ENCODE results near the gene FBXL19.

The FBXL19 gene, protein sequence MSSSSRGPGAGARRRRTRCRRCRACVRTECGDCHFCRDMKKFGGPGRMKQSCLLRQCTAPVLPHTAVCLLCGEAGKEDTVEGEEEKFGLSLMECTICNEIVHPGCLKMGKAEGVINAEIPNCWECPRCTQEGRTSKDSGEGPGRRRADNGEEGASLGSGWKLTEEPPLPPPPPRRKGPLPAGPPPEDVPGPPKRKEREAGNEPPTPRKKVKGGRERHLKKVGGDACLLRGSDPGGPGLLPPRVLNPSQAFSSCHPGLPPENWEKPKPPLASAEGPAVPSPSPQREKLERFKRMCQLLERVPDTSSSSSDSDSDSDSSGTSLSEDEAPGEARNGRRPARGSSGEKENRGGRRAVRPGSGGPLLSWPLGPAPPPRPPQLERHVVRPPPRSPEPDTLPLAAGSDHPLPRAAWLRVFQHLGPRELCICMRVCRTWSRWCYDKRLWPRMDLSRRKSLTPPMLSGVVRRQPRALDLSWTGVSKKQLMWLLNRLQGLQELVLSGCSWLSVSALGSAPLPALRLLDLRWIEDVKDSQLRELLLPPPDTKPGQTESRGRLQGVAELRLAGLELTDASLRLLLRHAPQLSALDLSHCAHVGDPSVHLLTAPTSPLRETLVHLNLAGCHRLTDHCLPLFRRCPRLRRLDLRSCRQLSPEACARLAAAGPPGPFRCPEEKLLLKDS

DNA sequence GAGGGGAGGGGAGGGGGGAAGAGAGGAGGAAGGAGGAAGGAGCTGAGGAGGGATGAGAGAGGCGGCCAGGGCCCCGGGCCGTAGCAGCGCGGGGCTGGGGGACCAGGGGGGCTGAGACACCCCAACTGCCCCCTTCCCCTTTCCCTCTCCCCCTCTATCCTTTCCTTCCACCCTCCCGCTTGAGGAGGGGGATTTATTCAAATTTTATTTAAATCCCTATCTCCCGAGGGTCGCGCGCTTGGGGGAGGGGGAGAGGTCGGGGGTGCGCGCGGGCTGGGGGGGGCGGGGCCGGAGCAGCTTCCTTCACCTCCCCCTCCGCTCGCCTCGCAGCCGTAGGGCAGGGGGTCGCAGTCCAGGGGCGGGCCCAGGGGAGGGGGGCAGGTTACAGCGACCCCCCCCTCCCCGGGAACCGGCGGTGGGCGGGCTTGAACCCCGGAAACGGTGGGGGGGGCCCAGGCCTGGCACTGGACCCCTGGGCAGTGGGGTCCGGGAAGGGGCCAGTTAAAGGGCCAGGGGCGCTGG, at the start of gene FBXL19:
Gene FBXL19 (plus strand): TSS at position 19 of the 522 bp plus-strand sequence. CDS start 2,183 bp downstream, outside the sequence.
- Mint-ChIP-seq H3K27ac (peak within 1 kb of the TSS; percentile 100), H3K36me3 (ENCODE audit: low read depth) (peaks cover 7% of the 10 kb centered on the region), H3K4me3 (peak within 1 kb of the TSS; percentile 96), H3K4me1 (peaks cover 37% of the 10 kb centered on the region), H3K9me3 (no peaks in the 10 kb centered on the region), H3K27me3 (ENCODE audit: low read depth, poor library complexity) (peaks cover 3% of the 10 kb centered on the region)
- peak; percentile 75 for DNase-seq
- TF ChIP-seq CTCF (IDR thresholded peaks at IDR 0.05): no peak

DNA sequence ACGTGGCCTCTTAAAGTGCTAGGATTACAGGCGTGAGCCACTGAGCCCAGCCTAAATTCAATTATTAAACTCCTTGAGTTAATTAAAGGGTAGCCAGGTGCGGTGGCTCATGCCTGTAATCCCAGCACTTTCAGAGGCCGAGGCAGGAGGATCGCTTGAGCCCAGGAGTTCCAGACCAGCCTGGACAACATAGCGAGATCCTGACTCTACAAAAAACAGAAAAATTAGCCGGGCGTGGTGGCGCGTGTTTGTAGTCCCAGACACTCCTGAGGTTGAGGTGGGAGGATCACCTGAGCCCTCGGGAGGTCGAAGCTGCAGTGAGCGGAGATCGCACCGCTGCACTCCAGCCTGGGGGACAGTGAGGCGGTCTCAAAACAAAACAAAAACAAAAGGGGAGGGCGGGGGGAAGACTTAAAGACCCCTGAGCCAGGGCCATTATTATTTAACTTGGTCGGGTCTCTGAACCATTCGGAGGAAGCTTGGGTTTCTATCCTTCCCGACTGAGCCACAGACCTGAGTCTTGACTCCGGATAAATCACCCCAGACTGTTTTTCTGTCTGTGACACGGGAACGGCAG, 49.0 kb upstream of the FBXL19 start:
- Mint-ChIP-seq H3K27ac (peak overlapping the region; percentile 93), H3K27me3 (ENCODE audit: low read depth, poor library complexity) (no peaks in the 10 kb centered on the region), H3K4me1 (peaks cover 28% of the 10 kb centered on the region), H3K36me3 (ENCODE audit: low read depth) (peaks cover 35% of the 10 kb centered on the region), H3K9me3 (no peaks in the 10 kb centered on the region), H3K4me3 (peak overlapping the region; percentile 97)
- no peak for DNase-seq
- no peak for TF ChIP-seq CTCF (IDR thresholded peaks at IDR 0.05)

GRCh38 chr16:30874821-30875717, 48.3 kb upstream of the FBXL19 start:
- Mint-ChIP-seq H3K4me1 (peaks cover 28% of the 10 kb centered on the region), H3K27ac (peak overlapping the region; percentile 97), H3K27me3 (ENCODE audit: low read depth, poor library complexity) (no peaks in the 10 kb centered on the region), H3K4me3 (peak overlapping the region; percentile 97), H3K36me3 (ENCODE audit: low read depth) (peaks cover 30% of the 10 kb centered on the region), H3K9me3 (no peaks in the 10 kb centered on the region)
- peak; percentile 90 for DNase-seq
- no peak for TF ChIP-seq CTCF (IDR thresholded peaks at IDR 0.05)

DNA sequence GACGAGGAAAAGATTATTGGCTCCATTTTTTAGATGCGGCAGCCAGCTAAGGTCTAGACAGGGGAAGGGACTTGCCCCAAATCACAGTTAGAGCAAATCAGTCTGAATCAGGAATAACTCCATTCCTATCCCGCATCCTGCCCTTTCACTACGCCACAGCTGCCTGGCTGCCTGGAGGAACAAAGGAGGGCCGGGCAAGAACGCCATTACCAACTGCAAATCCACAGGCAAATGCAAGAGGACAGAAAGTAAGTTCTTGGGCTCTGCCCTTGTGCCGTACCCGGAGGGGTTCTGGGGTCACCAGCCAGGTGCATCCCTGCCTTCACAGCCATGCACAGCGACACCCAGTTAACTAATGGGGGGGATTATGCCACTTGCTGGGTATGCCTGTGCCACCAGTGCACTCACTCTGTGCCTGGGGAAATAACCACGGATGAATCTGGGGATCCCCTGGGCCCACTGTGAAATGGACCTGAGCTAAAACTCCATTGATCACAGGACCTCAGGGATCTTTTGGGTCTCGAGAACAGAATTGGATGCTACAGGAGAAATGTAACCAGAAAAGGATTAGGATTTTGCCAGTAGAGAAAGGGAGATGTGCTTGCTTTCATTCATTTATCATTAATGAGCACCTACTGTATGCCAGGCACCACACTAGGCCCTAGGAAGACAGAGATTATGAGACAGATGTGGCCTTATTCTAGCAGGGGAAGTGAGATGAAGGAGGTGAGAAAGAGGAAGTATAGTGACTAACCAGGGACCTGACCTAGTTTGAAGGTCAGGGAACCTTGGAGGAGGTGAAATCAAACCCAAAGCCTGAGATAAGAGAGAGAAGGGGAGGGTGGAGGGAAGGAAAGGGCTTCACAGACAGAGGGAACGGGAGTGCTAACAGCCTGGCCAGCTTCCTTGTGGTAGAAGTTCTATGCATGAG, 47.2 kb upstream of the FBXL19 start:
- Mint-ChIP-seq H3K4me3 (peak overlapping the region; percentile 97), H3K27ac (peak overlapping the region; percentile 94), H3K36me3 (ENCODE audit: low read depth) (peaks cover 35% of the 10 kb centered on the region), H3K9me3 (no peaks in the 10 kb centered on the region), H3K27me3 (ENCODE audit: low read depth, poor library complexity) (no peaks in the 10 kb centered on the region), H3K4me1 (peaks cover 34% of the 10 kb centered on the region)
- DNase-seq: no peak
- TF ChIP-seq CTCF (IDR thresholded peaks at IDR 0.05): no peak
